Activated CD4-positive, alpha-beta T cell treated with anti-CD3 and anti-CD28 coated beads, Interleukin-2, amount 50 U/mL, for 16 hours (primary cell): ENCODE measurements around the gene NKAIN1.
"Not testable (repeated sequence)": the region's sequence is repeated elsewhere in the genome, so short reads cannot be mapped to it uniquely, and the experiment has no call there.

ENCODE experiments used
- DNase-seq: peaks from one replicate; pipeline ENCODE4 v3.0.0-alpha.2; 2020

Gene NKAIN1

DNA sequence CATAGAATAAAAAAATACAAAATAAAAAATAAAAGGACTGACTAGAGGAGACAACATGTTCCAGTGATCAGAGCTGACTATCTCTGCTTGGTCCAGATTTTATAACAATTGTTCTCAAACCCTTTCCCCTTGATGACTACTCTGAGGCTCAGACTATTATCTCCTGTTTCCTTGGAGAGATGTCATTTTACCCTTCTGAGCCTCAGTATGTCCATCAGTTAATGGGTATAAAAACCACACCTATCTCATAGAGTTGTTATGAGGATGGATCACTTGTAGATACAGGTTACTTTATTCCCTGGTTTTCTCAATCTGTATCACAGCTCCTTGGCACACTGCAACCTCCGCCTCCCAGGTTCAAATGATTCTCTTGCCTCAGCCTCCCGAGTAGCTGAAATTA, 7.0 kb downstream of the NKAIN1 start:
- DNase-seq: no peak

GRCh38 chr1:31231802-31232201, 7.9 kb downstream of the NKAIN1 start:
- DNase-seq: no peak

- DNase-seq: no peak
Measured at GRCh38 chr1:31230378-31230777, 9.3 kb downstream of the NKAIN1 start.

GRCh38 chr1:31228986-31229385, 10.7 kb downstream of the NKAIN1 start:
- no peak for DNase-seq

DNA sequence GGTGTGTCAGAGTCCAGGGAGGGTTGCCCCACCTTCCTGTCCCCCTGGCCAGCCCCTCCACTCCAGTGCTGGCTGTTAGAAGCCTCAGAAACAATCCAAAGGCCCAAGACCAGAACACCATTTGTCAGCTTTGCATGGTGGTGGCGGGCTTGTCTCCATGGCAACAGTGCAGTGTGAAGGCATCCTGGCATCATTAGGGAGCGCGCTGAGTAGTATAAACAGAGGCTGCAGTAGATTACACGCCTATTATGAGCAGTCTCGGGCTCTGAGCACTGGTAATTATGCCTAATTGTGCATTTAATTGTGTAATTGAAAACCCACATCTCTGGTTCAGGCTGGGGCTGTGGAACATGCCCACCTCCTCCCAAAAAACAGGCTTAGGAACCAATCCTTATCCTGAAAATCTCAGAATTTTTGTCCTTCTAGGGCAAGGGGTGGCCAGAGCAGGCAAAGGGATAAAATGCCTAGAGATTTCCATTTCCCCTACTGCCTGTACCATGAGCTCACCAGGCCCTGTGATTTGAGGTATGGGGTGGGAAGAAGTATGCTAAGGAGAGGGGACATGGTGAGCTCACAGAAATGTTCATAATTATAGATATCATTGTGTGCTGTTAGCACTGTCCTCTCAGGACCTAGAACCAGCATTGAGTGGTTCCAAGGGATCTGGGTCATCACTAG, 11.7 kb downstream of the NKAIN1 start:
- DNase-seq: no peak

GRCh38 chr1:31224068-31224467, 15.6 kb downstream of the NKAIN1 start:
- no peak for DNase-seq

DNA sequence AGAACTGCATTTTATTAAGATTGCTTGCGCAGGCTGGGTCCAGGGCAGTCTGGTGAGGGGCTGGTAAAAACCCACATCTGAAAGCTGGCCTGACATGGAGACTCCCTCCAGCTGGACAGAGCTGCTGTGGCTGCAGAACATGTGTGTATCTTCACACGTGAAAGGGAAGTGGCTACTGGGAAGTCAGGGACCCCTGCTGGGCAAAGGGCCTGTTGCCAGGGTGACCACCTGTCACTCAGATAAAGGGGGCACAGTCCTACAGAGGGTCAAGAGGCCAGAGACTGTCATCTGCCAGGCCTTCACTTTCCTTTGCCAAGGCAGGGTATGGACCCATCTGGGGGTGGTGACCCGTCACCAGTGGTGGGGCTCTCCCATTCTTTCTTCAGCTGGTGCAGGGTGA, 17.5 kb downstream of the NKAIN1 start:
- DNase-seq: no peak

DNA sequence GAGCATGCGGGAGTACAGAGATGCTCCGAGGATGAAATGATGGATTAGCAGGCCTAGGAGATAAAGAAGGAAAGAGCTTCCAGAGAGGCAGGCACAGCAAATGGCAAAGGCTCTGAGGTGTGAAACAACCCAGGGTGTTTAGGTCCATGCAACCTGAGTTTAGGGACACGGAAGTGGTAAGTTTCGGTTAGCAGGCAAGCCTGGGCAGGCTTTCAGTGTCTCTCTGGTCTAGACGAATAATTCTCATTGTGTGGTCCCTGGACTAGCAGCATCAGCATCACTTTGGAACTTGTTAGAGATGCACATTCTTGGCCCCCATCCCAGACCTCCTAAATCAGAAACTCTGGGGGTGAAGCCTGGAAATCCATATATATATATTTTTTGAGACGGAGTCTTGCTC, 18.6 kb downstream of the NKAIN1 start:
- DNase-seq: no peak

GRCh38 chr1:31219489-31219888, 20.2 kb downstream of the NKAIN1 start:
- DNase-seq: no peak

- no peak for DNase-seq
Measured at GRCh38 chr1:31218705-31219104, 21.0 kb downstream of the NKAIN1 start.

DNA sequence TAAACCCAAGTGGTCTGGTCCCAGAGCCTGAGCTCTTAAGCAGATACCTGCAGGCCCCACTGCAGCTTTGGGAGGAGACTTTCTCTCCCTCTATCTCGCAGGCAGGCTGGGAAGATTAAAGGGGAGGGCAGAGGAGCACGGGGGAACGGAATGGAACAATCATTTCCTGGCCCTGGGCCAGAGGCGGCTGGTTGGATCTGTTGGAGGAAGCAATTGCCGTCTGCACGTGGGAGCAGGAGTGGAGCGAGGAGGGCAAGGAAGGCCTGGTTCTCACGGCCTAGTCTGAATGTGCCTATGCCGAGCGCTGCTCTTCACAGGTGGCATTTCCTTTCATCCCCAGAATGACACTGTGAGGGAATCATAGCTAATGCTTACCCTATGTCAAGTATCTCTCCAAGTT, 23.7 kb downstream of the NKAIN1 start:
- no peak for DNase-seq

- DNase-seq: no peak
Measured at GRCh38 chr1:31215065-31215570, 24.6 kb downstream of the NKAIN1 start.

DNA sequence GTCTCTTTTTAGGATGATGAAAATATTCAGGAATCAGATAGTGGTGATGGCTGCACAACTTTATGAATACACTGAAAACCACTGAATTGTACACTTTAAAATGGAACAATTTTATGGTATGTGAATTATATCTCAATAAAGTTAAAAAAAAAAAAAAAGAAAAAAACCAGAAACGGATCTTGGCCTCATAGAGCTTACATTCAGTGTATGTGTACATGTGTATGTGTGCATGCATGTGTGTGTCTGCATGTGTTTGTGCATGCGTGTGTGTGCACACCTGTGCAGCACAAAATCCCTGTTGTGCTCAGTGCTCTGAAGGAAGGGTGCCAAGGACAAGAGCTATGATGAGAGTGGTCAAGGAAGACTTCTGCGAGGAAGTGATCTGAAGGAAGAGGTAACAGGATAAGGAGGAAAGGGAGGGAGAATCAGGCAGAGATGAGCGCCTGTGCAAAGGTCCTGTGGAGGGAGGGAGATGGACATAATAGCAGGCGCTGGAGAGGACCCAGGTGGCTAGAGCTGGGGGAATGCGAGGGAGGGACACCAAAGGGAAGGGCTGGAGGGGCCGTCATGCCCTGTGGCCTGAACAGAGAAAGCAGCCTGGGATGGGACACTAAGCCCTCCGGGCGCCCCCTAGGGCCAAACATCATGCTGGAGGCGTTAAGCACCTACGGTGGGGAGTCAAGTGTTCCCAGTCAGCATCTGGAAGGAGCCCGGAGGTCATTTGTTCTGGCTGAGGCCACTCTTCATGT, 25.2 kb downstream of the NKAIN1 start:
- no peak for DNase-seq

DNA sequence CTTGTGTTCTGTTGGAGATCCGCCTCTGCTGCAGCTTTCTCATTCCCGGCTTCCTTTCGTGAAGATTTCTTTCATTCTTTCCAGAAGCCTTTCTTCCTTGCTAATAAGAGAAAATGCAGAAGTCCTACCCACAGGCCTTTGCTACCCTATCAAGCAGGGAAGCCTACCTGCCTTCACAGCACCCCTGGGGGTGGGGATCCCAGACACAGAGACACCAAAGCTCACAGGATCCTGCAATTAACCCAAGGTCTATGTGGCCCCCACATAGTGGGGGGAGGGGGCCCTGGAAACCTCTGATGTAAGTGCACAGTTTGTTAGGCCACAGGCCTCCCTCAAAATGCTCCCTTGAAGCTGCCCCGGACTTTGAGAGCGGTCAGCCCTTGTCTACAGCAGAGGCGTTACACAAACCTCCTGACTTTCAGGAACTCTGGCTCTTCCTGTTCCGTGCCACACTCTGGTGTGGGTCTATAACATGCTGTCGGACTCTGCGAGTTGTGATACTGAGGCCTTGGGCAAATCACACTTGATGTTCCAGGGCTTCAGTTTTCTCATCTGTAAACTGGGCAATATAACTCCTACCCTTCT, 31.2 kb downstream of the NKAIN1 start:
- no peak for DNase-seq

- DNase-seq: no peak
Measured at GRCh38 chr1:31207569-31207968, 32.1 kb downstream of the NKAIN1 start.

DNA sequence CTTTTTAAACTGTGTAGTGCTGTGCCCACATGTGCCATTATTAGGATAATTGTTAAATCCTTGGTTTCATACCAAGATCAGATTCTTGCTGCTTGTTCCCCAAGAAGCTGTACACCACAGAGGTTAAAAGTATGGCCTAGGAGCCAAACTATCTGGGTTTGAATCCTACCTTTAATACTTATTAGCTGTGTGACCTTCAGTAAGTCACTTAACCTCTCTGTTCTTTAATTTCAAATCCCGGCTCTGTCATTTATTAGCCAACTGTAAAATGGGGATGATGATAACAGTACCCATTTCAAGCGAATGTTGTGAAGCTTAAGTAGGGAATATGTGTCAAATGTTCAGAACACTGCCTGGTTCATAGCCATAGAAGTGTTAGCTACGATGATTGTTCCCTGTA, 32.6 kb downstream of the NKAIN1 start:
- DNase-seq: no peak

GRCh38 chr1:31203215-31203614, 36.5 kb downstream of the NKAIN1 start:
- no peak for DNase-seq

- no peak for DNase-seq
Measured at GRCh38 chr1:31201931-31202360, 37.7 kb downstream of the NKAIN1 start.

DNA sequence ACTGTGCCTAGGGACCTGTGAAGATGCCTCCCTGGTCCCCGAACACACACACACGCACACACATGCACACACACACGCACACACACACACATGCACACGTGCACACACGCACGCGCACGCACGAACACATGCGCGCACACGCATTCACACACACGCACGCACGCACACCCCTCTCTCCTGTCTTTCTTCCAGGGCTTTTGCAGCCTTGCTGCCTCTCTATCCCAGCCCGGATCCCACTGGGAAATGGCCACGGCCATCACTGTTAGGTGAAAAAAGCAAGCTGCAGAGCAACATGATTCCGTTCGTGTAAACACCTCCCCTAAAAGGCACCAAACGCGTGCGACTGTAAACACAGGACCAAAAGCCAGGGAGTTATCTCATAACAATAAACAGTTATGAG, 39.7 kb downstream of the NKAIN1 start:
- DNase-seq: no peak

- DNase-seq: no peak
Measured at GRCh38 chr1:31199236-31199790, 40.4 kb downstream of the NKAIN1 start.

DNA sequence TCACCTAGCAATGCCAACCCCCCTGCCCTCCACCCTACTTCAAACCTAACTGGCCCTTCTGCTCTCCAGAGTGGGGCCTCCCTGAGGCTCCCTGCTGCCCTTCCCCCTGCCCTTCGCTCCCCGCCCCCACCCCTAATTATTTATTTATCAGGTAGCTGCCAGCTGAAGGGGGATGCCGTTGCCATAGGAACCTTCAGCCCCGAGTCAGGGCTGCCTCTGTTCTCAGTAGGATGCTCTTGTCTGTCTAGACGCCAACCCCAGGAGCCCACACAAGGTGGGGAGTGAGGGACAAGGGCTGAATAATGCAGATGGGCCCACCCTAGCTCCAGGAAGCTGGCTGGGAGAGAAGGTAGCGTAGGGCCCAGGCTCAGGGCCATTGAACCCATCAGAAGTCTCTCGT, 41.1 kb downstream of the NKAIN1 start:
- no peak for DNase-seq

DNA sequence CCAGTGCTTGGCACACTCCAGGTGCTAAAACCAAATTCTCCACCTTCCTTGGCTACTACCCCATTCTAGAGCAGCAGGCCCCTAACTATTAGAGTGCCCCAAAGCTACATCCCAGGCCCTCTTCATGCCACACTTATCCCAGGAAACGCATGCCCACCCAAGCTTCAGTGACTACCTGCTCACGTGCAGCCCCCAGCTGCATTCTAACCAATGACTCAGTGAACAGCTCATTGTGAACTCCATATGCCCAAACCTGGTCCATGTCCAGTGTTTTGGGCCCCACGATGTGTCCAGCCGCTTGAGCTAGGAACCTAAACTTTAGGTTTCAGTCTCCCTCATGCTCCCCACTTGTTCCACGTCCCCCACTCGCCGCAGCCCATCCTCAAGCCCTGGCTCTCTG, 41.5 kb downstream of the NKAIN1 start:
- no peak for DNase-seq

GRCh38 chr1:31196685-31197084, 43.0 kb downstream of the NKAIN1 start:
- no peak for DNase-seq

DNA sequence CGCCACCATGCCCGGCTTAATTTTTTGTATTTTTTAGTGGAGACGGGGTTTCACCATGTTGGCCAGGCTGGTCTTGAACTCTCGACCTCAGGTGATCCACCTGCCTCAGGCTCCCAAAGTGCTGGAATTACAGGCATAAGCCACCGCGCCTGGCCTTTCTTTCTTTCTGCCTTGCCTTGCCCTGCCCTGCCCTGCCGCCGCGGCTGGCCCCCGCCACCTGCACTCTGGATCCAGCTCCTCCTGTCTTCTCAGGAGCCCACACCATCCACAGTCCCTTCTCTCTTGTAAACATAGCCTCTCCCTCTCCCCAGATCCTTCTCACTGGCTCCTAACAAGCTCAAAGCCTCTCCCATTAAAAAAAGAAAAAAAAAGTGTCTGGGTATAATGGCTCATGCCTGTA, 44.4 kb downstream of the NKAIN1 start:
- DNase-seq: not testable (repeated sequence)
